Astrocyte (in vitro differentiated cells and primary cell): ENCODE measurements around the gene AFM. TPM values are rescaled to one million over a fixed set of nuclear protein-coding genes. Genes with fewer than 3 reads are reported as not detected.

Experiments
- total RNA-seq: library from RNA; stranded (reverse); gene quantifications from 2 replicates; pipeline ENCODE4 v1.2.1, GENCODE V29; 2021

AFM gene
- total RNA-seq, 1 donor from 2014 or later = not detected

Other genes starting within 250 kb of the AFM start
- gene ANKRD17, start 222.9 kb upstream of the AFM start, total RNA-seq = 86.7 and 91.9 TPM in 2 replicates
- gene ALB, start 77.5 kb upstream of the AFM start, total RNA-seq = 0.75 TPM in 1 of 2 replicates, not detected in the other
- gene AFP, start 45.5 kb upstream of the AFM start, total RNA-seq = 8.6 and 11.3 TPM in 2 replicates
- gene RASSF6, start 138.7 kb downstream of the AFM start, total RNA-seq = 0.07 and 0.14 TPM in 2 replicates